Activated T-cell treated with anti-CD3 and anti-CD28 coated beads, Interleukin-2, amount 50 U/mL, for 24 hours (primary cell): ENCODE data around the gene TAC3.
"Not testable (repeated sequence)": the region's sequence is repeated elsewhere in the genome, so short reads cannot be mapped to it uniquely, and the experiment has no call there.

Experiments used
- DNase-seq: peaks from one replicate; pipeline ENCODE4 v3.0.0-alpha.2; 2020
- H3K27ac Mint-ChIP-seq: 2 replicates; pipeline ENCODE4 v1.8.0; 2020; ENCODE audit warnings: mild to moderate bottlenecking, mixed read lengths
- H3K27me3 Mint-ChIP-seq: 2 replicates; pipeline ENCODE4 v1.8.0; 2020; ENCODE audit warnings: mixed read lengths
- H3K36me3 Mint-ChIP-seq: 2 replicates; pipeline ENCODE4 v1.8.0; 2020; ENCODE audit warnings: low read depth, mixed read lengths
- H3K4me1 Mint-ChIP-seq: 2 replicates; pipeline ENCODE4 v1.8.0; 2020; ENCODE audit warnings: low read depth, mixed read lengths
- H3K4me3 Mint-ChIP-seq: 2 replicates; pipeline ENCODE4 v1.8.0; 2020; ENCODE audit warnings: mild to moderate bottlenecking, moderate library complexity, mixed read lengths
- H3K9me3 Mint-ChIP-seq: 2 replicates; pipeline ENCODE4 v1.8.0; 2020; ENCODE audit warnings: mixed read lengths

The TAC3 gene

GRCh38 chr12:56990648-56991318 lies 25.5 kb downstream of the TAC3 start:
- H3K9me3 Mint-ChIP-seq = no peaks in the 10 kb centered on the region
- H3K4me1 Mint-ChIP-seq = peaks cover 14% of the 10 kb centered on the region
- H3K27ac Mint-ChIP-seq = no peak overlapping the region
- DNase-seq = no peak
- H3K4me3 Mint-ChIP-seq = no peak overlapping the region
- peaks cover 6% of the 10 kb centered on the region for H3K36me3 Mint-ChIP-seq
- no peaks in the 10 kb centered on the region for H3K27me3 Mint-ChIP-seq

GRCh38 chr12:56989861-56990610 lies 26.3 kb downstream of the TAC3 start:
- no peak for DNase-seq
- H3K27ac Mint-ChIP-seq = no peak overlapping the region
- H3K4me1 Mint-ChIP-seq = peaks cover 15% of the 10 kb centered on the region
- H3K9me3 Mint-ChIP-seq = no peaks in the 10 kb centered on the region
- H3K36me3 Mint-ChIP-seq = no peaks in the 10 kb centered on the region
- H3K27me3 Mint-ChIP-seq = no peaks in the 10 kb centered on the region
- H3K4me3 Mint-ChIP-seq = no peak overlapping the region

DNA sequence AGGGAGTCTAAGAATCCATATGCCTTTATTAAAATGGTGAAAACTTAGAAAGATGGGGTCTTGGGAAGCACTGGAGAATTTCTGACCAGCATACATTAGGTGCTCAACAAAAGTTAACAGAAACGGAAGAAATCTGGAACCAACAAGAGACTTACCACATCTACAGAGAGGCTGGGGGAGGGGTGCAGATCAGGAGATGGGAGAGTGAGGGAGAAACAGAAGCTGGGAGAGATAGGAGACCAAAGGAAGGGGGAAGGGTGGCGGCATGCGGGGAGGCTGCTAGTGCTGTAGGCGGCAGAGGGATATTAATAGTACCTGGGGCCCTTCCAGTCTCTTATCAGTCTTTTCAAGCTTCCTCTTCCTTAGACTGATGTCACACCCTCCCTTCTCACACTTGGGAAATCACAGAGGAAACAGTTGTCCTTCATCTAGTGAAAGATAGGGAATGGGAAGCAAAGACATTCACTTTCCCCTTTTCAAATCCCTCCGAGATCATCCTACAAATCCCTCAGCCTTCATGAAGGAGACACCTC lies 28.1 kb downstream of the TAC3 start:
- H3K27ac Mint-ChIP-seq = no peak overlapping the region
- H3K36me3 Mint-ChIP-seq = no peaks in the 10 kb centered on the region
- H3K9me3 Mint-ChIP-seq = no peaks in the 10 kb centered on the region
- no peak overlapping the region for H3K4me3 Mint-ChIP-seq
- peaks cover 15% of the 10 kb centered on the region for H3K4me1 Mint-ChIP-seq
- H3K27me3 Mint-ChIP-seq = no peaks in the 10 kb centered on the region
- no peak for DNase-seq

DNA sequence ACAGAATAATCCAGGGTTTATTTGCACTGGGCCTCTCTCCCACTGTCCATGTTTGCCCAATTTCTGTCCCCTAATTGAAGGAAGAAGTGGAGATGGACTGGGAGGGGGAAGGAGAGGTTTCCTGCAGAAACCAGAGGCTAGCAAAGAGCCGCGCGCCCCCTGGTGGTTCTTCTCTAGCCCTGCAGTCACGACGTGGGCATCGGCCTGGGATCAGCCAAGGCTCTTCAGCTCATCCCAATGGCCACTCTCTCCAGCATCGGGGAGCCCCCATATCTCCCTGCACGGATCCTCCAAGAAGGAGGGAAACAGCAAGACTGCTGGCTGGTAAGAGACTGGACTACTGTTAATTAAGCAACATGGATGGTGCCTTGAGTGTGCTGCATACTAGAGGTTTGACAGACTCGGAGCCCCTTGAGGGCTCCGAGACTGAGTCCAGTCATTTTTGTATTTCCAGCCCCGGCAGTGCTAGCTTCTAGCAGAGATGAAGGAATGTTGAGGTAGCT lies 28.7 kb downstream of the TAC3 start:
- H3K36me3 Mint-ChIP-seq = no peaks in the 10 kb centered on the region
- H3K27me3 Mint-ChIP-seq = no peaks in the 10 kb centered on the region
- H3K4me1 Mint-ChIP-seq = peaks cover 15% of the 10 kb centered on the region
- H3K27ac Mint-ChIP-seq = no peak overlapping the region
- DNase-seq = peak; percentile 84
- no peak overlapping the region for H3K4me3 Mint-ChIP-seq
- no peaks in the 10 kb centered on the region for H3K9me3 Mint-ChIP-seq

- H3K9me3 Mint-ChIP-seq = no peaks in the 10 kb centered on the region
- H3K27me3 Mint-ChIP-seq = no peaks in the 10 kb centered on the region
- H3K27ac Mint-ChIP-seq = no peak overlapping the region
- no peak for DNase-seq
- H3K4me3 Mint-ChIP-seq = no peak overlapping the region
- no peaks in the 10 kb centered on the region for H3K36me3 Mint-ChIP-seq
- peaks cover 15% of the 10 kb centered on the region for H3K4me1 Mint-ChIP-seq
Measured at GRCh38 chr12:56987011-56987410, 29.3 kb downstream of the TAC3 start.

- DNase-seq, H3K9me3 Mint-ChIP-seq, H3K4me3 Mint-ChIP-seq, H3K36me3 Mint-ChIP-seq, H3K27ac Mint-ChIP-seq, H3K27me3 Mint-ChIP-seq, H3K4me1 Mint-ChIP-seq: not testable (repeated sequence)
Measured at GRCh38 chr12:56985714-56986113, 30.6 kb downstream of the TAC3 start.

- Mint-ChIP-seq H3K27ac (no peak overlapping the region), H3K36me3 (no peaks in the 10 kb centered on the region), H3K9me3 (no peaks in the 10 kb centered on the region), H3K4me3 (no peak overlapping the region), H3K27me3 (no peaks in the 10 kb centered on the region), H3K4me1 (peaks cover 8% of the 10 kb centered on the region)
- no peak for DNase-seq
Measured at GRCh38 chr12:56983386-56983785, 32.9 kb downstream of the TAC3 start.

DNA sequence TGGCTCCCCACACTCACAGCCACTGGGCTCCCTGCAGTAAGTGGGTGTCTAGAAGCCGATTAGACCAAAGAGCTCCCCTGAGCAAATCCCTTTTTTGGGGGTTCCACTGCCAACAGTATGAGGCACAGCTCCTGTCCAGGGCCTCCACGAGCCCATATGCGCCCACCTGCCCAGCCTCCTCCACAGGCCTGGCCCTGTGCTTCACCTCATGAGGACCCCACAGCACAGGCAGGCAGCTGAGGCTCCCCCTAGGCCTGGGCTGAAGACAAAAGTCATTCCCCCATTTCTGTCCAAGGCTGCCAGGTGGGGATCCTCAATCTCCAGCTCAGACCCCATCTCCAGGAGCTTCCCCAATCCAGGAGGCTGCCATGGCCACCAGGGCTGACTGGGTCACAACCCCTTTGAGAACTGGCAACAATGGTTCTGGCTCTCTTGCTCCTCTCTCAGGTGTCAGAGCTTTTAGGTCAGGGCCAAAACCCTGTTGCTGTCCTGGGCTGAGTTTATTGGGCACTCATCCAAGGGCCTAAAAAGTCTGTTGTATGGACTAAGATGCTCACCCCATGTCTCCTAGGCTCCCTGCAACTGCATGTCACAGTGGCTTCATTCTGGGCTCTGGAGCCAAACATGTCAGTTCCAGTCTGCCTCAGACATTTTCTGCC lies 33.6 kb downstream of the TAC3 start:
- H3K27ac Mint-ChIP-seq, H3K9me3 Mint-ChIP-seq, H3K27me3 Mint-ChIP-seq, H3K4me1 Mint-ChIP-seq, H3K4me3 Mint-ChIP-seq, H3K36me3 Mint-ChIP-seq, DNase-seq: not testable (repeated sequence)

DNA sequence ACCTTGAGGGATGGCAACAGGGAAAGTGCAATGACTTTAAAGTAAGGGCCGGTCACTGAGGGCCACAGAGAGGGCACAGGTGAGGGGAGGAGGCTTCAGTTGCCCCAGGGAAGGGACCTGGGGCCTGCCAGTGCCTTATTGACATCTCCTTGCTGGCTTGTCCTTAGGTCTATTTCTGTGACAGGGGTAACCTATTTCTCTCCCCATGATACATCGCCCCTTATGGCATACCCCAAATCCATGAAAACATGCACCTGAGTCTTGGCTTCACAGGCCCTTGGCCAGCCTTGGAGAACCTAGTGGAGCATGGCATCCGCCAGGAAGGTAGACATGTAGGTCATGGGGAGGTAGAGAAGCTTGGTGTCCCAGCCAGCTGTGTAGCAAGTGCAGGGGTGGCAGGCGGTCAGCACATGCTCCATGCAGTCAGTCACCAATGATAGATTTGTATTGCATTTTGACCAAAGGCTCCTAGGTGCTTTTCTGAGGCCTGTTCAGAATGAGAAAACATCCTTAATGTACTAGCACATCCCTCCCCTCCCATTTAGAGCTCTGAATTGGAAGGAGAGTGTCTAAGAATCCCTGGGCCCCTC lies 35.3 kb downstream of the TAC3 start:
- no peak for DNase-seq
- no peak overlapping the region for H3K4me3 Mint-ChIP-seq
- H3K27me3 Mint-ChIP-seq = no peaks in the 10 kb centered on the region

GRCh38 chr12:56980268-56980667 lies 36.1 kb downstream of the TAC3 start:
- Mint-ChIP-seq H3K4me1 (no peaks in the 10 kb centered on the region), H3K27ac (no peak overlapping the region), H3K9me3 (no peaks in the 10 kb centered on the region), H3K4me3 (no peak overlapping the region), H3K27me3 (no peaks in the 10 kb centered on the region), H3K36me3 (no peaks in the 10 kb centered on the region)
- DNase-seq = no peak

More for the DNA sequence above, 35.3 kb downstream of the TAC3 start:
- Mint-ChIP-seq H3K36me3 (no peaks in the 10 kb centered on the region), H3K9me3 (no peaks in the 10 kb centered on the region), H3K27ac (no peak overlapping the region), H3K4me1 (peaks cover 2% of the 10 kb centered on the region)

DNA sequence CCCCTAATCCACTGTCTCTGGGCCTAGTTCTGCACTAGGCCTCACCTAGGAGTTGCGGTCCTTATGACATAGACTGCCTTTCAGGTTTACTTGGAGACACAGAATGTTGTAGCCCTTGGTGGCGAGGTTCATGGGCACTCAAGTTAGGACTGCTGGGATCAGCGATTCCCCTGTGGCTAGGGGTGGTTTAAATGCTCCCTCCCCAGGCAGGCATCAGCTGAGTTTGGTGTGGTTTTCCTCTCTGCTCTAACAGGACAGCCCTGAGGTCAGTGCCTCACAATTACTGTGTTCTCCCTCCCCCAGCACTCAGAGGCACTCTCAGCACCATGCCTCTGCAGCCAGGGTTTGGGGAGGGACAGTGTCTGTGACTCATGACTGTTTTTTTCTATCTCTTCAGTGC lies 36.7 kb downstream of the TAC3 start:
- no peak overlapping the region for H3K27ac Mint-ChIP-seq
- H3K27me3 Mint-ChIP-seq = no peaks in the 10 kb centered on the region
- H3K36me3 Mint-ChIP-seq = no peaks in the 10 kb centered on the region
- no peaks in the 10 kb centered on the region for H3K4me1 Mint-ChIP-seq
- H3K4me3 Mint-ChIP-seq = no peak overlapping the region
- DNase-seq = no peak
- H3K9me3 Mint-ChIP-seq = no peaks in the 10 kb centered on the region

DNA sequence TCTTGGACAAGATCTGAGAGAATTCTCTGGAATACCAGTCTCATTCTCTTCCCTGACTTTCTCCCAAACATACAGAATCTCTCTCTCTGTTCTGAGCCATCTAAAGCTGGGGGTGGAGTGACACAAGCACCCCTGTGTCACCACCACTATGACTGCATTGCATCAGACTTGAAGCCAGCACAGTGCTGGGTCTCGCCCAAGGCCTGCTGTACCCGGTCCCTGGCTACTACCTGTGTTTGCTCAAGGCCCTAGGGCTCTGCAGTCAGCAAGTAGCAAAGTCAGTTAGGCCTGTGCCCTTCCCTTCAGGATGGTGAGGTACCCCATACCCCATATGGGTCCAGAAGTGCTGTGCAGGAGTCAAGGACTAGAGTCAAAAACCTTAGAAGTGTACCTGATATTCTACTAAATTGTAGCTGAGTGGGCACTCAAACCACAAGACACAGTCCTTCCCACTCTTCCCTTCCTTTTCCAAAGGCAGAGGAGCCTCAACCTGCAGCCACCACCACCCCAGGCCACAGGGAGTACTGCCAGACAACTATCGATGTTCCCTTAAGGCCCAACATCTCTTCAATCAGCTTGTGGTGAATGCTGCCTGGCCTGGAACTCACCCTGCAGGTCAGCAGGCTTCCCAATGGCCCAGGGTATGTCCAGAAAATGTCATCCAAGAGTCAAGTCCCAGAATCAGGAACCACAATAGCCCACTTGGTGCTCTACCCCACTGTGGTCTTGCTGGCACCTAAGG lies 37.8 kb downstream of the TAC3 start:
- no peaks in the 10 kb centered on the region for H3K27me3 Mint-ChIP-seq
- no peak overlapping the region for H3K4me3 Mint-ChIP-seq
- H3K36me3 Mint-ChIP-seq = no peaks in the 10 kb centered on the region
- no peaks in the 10 kb centered on the region for H3K9me3 Mint-ChIP-seq
- H3K4me1 Mint-ChIP-seq = no peaks in the 10 kb centered on the region
- no peak overlapping the region for H3K27ac Mint-ChIP-seq
- DNase-seq = no peak

GRCh38 chr12:56977361-56977760 lies 39.0 kb downstream of the TAC3 start:
- not testable (repeated sequence) for H3K27ac Mint-ChIP-seq, H3K9me3 Mint-ChIP-seq, H3K4me1 Mint-ChIP-seq, H3K4me3 Mint-ChIP-seq, DNase-seq, H3K27me3 Mint-ChIP-seq, H3K36me3 Mint-ChIP-seq

GRCh38 chr12:56974224-56974623 lies 42.1 kb downstream of the TAC3 start:
- not testable (repeated sequence) for H3K4me3 Mint-ChIP-seq, H3K4me1 Mint-ChIP-seq, H3K27me3 Mint-ChIP-seq, H3K36me3 Mint-ChIP-seq, DNase-seq, H3K9me3 Mint-ChIP-seq, H3K27ac Mint-ChIP-seq
